ENCODE results near the gene SDK1. TPM values are rescaled to one million over a fixed set of nuclear protein-coding genes. Genes with fewer than 3 reads are reported as not detected.
A peak's percentile ranks its signal among the peaks of the same experiment; 100 is the strongest.

The SDK1 gene
- total RNA-seq, 1 donor from 2014 or later, result 37.6 TPM

GRCh38 chr7:3897430-3898372 is 596.6 kb downstream of the SDK1 start:
- TF ChIP-seq, protein P1, sequence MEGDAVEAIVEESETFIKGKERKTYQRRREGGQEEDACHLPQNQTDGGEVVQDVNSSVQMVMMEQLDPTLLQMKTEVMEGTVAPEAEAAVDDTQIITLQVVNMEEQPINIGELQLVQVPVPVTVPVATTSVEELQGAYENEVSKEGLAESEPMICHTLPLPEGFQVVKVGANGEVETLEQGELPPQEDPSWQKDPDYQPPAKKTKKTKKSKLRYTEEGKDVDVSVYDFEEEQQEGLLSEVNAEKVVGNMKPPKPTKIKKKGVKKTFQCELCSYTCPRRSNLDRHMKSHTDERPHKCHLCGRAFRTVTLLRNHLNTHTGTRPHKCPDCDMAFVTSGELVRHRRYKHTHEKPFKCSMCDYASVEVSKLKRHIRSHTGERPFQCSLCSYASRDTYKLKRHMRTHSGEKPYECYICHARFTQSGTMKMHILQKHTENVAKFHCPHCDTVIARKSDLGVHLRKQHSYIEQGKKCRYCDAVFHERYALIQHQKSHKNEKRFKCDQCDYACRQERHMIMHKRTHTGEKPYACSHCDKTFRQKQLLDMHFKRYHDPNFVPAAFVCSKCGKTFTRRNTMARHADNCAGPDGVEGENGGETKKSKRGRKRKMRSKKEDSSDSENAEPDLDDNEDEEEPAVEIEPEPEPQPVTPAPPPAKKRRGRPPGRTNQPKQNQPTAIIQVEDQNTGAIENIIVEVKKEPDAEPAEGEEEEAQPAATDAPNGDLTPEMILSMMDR (IDR thresholded peaks at IDR 0.05; ENCODE audit: unreplicated experiment), result peak; percentile 86
- DNase-seq (ENCODE audit: low spot score, unreplicated experiment), result no peak
- H3K36me3 Mint-ChIP-seq (ENCODE audit: insufficient read depth), result no peaks in the 10 kb centered on the region
- H3K27ac Mint-ChIP-seq, result no peak overlapping the region
- H3K27me3 Mint-ChIP-seq, result no peaks in the 10 kb centered on the region
- peaks cover 7% of the 10 kb centered on the region for H3K4me1 Mint-ChIP-seq (ENCODE audit: low read depth)
- H3K9me3 Mint-ChIP-seq (ENCODE audit: low read depth), result no peaks in the 10 kb centered on the region
- H3K4me3 Mint-ChIP-seq (ENCODE audit: low read depth), result no peak overlapping the region

- no peak overlapping the region for H3K27ac Mint-ChIP-seq
- no peak overlapping the region for H3K4me3 Mint-ChIP-seq (ENCODE audit: low read depth)
- no peaks in the 10 kb centered on the region for H3K9me3 Mint-ChIP-seq (ENCODE audit: low read depth)
- peaks cover 7% of the 10 kb centered on the region for H3K4me1 Mint-ChIP-seq (ENCODE audit: low read depth)
- TF ChIP-seq, protein P1 (IDR thresholded peaks at IDR 0.05; ENCODE audit: unreplicated experiment), result no peak
- DNase-seq (ENCODE audit: low spot score, unreplicated experiment), result no peak
- no peaks in the 10 kb centered on the region for H3K27me3 Mint-ChIP-seq
- H3K36me3 Mint-ChIP-seq (ENCODE audit: insufficient read depth), result peaks cover 3% of the 10 kb centered on the region
These were observed 598.5 kb downstream of the SDK1 start for GRCh38 chr7:3899559-3899991.

DNA sequence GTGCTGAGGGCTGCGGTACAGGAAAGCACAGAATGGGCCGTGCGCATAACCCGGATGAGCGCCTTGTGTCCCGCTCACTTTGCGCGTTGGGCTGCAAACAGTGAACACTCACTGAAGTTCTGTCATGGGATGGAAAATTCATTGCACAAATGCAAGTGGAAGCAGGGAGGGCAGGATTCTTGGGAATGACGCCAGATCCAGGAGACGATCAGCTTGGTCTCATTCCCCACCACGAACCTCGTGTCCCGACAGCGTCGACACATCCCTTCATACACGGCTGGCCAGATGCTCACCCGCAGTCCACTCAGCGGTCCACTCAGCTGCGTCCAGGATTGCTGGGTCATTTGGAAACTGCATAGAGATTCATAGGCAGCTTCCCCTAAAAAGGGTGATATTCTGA is 607.1 kb downstream of the SDK1 start:
- H3K4me1 Mint-ChIP-seq (ENCODE audit: low read depth), result no peaks in the 10 kb centered on the region
- H3K4me3 Mint-ChIP-seq (ENCODE audit: low read depth), result no peak overlapping the region
- no peaks in the 10 kb centered on the region for H3K27me3 Mint-ChIP-seq
- no peak overlapping the region for H3K27ac Mint-ChIP-seq
- H3K36me3 Mint-ChIP-seq (ENCODE audit: insufficient read depth), result peaks cover 3% of the 10 kb centered on the region
- TF ChIP-seq, protein P1 (IDR thresholded peaks at IDR 0.05; ENCODE audit: unreplicated experiment), result no peak
- H3K9me3 Mint-ChIP-seq (ENCODE audit: low read depth), result no peaks in the 10 kb centered on the region
- no peak for DNase-seq (ENCODE audit: low spot score, unreplicated experiment)

- no peak overlapping the region for H3K4me3 Mint-ChIP-seq (ENCODE audit: low read depth)
- H3K4me1 Mint-ChIP-seq (ENCODE audit: low read depth), result peaks cover 4% of the 10 kb centered on the region
- TF ChIP-seq, protein P1 (IDR thresholded peaks at IDR 0.05; ENCODE audit: unreplicated experiment), result no peak
- H3K27ac Mint-ChIP-seq, result no peak overlapping the region
- H3K36me3 Mint-ChIP-seq (ENCODE audit: insufficient read depth), result peaks cover 2% of the 10 kb centered on the region
- H3K27me3 Mint-ChIP-seq, result no peaks in the 10 kb centered on the region
- H3K9me3 Mint-ChIP-seq (ENCODE audit: low read depth), result no peaks in the 10 kb centered on the region
- no peak for DNase-seq (ENCODE audit: low spot score, unreplicated experiment)
These were observed 608.1 kb downstream of the SDK1 start for GRCh38 chr7:3909128-3909527.

DNA sequence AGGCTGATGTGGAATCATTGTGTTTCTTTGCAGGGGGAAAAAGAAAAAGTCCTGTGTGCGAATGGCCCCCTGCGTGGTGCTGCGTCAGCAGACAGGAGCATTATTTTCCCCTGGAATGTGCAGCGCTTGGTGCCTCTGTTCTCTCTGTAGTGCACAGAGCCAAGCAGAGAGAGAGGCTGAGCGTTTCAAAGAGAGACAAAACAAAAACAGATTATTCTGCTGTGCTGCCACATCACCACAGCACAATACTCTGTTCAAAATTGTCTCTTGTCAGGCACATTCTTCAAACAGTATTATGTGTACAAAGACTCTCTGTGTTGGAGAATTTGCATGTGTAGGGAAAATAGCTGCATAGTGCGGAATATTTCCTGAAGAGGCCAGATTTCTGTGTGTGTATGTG is 609.0 kb downstream of the SDK1 start:
- TF ChIP-seq, protein P1 (IDR thresholded peaks at IDR 0.05; ENCODE audit: unreplicated experiment), result no peak
- Mint-ChIP-seq H3K36me3 (ENCODE audit: insufficient read depth) (peaks cover 2% of the 10 kb centered on the region), H3K4me3 (ENCODE audit: low read depth) (no peak overlapping the region), H3K9me3 (ENCODE audit: low read depth) (no peaks in the 10 kb centered on the region), H3K4me1 (ENCODE audit: low read depth) (peaks cover 7% of the 10 kb centered on the region), H3K27me3 (no peaks in the 10 kb centered on the region), H3K27ac (no peak overlapping the region)
- no peak for DNase-seq (ENCODE audit: low spot score, unreplicated experiment)
